Measurements from ENCODE around the gene SSTR3.

The SSTR3 gene

GRCh38 chr22:37187891-37188761 lies 24.2 kb downstream of the SSTR3 start, which contains the start of gene C1QTNF6:
TSS of gene C1QTNF6 (minus strand) at chr22:37188247. CDS start at chr22:37188213, 34 bp downstream.
- TF ChIP-seq CTCF (IDR thresholded peaks at IDR 0.05; ENCODE audit: low read length): no peak
- no peak for TF ChIP-seq EZH2 (IDR thresholded peaks at IDR 0.05; ENCODE audit: borderline replicate concordance, low read length)
- no peaks in the 10 kb centered on the region for H3K79me2 ChIP-seq (ENCODE audit: insufficient read depth, low read length)
- peaks cover 12% of the 10 kb centered on the region; the same call in 1 of the 2 replicates for H3K27me3 ChIP-seq (ENCODE audit: insufficient read depth, low read length)
- H4K20me1 ChIP-seq (ENCODE audit: insufficient read depth, low read length): no peaks in the 10 kb centered on the region
- H2AFZ ChIP-seq (ENCODE audit: low read length): no peak within 1 kb of the TSS
- no peaks in the 10 kb centered on the region for H3F3A ChIP-seq (ENCODE audit: insufficient read depth, low read length)
- H3K9ac ChIP-seq (ENCODE audit: low read length): no peak within 1 kb of the TSS
- H3K27ac ChIP-seq (ENCODE audit: low read depth, low read length, poor library complexity, severe bottlenecking): no peak within 1 kb of the TSS
- H3K36me3 ChIP-seq (ENCODE audit: insufficient read depth, low read length): no peaks in the 10 kb centered on the region; the same call in 1 of the 2 replicates
- no peak within 1 kb of the TSS for H3K4me3 ChIP-seq (ENCODE audit: low read depth, low read length, poor library complexity, severe bottlenecking)
- H3K9me3 ChIP-seq (ENCODE audit: low read length): peaks cover 8% of the 10 kb centered on the region
- H3K4me2 ChIP-seq (ENCODE audit: low read length): no peak within 1 kb of the TSS
- no peaks in the 10 kb centered on the region for H3K9me2 ChIP-seq (ENCODE audit: low read depth, low read length)
- H3K4me1 ChIP-seq (ENCODE audit: insufficient read depth, low read length, severe bottlenecking): no peaks in the 10 kb centered on the region

DNA sequence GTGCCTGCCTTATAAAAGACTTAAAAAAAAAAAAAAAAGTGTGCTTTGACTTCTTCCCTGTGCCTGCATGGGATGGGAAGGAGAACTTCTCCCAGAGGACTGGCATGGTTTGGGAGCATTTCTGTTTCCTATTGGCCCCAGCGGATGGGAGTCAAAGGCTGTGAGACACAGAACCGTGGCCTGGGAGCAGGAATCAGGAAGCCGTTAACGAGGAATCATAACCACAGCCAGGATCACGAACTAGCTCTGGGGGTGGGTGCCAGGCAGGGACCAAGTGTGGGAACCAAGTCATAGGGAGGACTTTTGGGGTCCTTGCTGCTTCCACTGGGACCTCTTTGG lies 24.8 kb downstream of the SSTR3 start:
- H3K4me1 ChIP-seq (ENCODE audit: insufficient read depth, low read length, severe bottlenecking): no peaks in the 10 kb centered on the region
- no peak overlapping the region for H2AFZ ChIP-seq (ENCODE audit: low read length)
- TF ChIP-seq EZH2 (IDR thresholded peaks at IDR 0.05; ENCODE audit: borderline replicate concordance, low read length) (no peak), CTCF (IDR thresholded peaks at IDR 0.05; ENCODE audit: low read length) (no peak)
- H3F3A ChIP-seq (ENCODE audit: insufficient read depth, low read length): no peaks in the 10 kb centered on the region
- H3K9ac ChIP-seq (ENCODE audit: low read length): no peak overlapping the region
- H3K4me3 ChIP-seq (ENCODE audit: low read depth, low read length, poor library complexity, severe bottlenecking): no peak overlapping the region
- H3K27me3 ChIP-seq (ENCODE audit: insufficient read depth, low read length): 0 out of 2 replicates have a peak, but pooled peaks cover 9% of the 10 kb centered on the region
- H3K9me2 ChIP-seq (ENCODE audit: low read depth, low read length): no peaks in the 10 kb centered on the region
- H3K79me2 ChIP-seq (ENCODE audit: insufficient read depth, low read length): no peaks in the 10 kb centered on the region
- H3K27ac ChIP-seq (ENCODE audit: low read depth, low read length, poor library complexity, severe bottlenecking): no peak overlapping the region
- no peaks in the 10 kb centered on the region for H4K20me1 ChIP-seq (ENCODE audit: insufficient read depth, low read length)
- no peaks in the 10 kb centered on the region; the same call in 1 of the 2 replicates for H3K36me3 ChIP-seq (ENCODE audit: insufficient read depth, low read length)
- H3K4me2 ChIP-seq (ENCODE audit: low read length): no peak overlapping the region
- H3K9me3 ChIP-seq (ENCODE audit: low read length): peaks cover 3% of the 10 kb centered on the region; the same call in 1 of the 2 replicates

DNA sequence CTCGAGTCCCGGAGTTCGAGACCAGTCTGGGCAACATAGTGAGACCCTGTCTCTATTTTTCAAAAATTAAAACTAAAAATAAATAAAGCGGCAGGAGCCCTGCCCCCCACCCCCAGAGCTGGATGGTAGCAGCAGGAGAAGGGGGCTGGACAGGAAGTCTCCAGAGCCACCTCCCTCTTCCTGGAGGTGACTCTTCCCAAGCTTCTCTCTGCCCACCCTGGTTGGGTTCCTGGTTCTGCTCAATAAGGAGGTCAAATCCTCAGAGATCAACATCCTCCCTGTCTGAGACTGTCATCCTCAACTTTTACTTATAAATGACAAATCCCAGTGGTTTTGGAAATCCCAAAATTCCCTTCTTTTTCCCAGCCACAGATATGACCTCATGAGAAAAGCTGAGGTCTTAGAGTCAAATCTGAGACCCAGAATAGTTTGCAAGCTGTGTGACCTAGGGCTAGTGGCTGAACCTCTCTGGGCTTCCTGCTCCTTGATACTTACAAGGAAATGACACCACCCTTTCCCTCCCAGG lies 25.2 kb downstream of the SSTR3 start:
- no peaks in the 10 kb centered on the region for H4K20me1 ChIP-seq (ENCODE audit: insufficient read depth, low read length)
- no peaks in the 10 kb centered on the region for H3K79me2 ChIP-seq (ENCODE audit: insufficient read depth, low read length)
- no peaks in the 10 kb centered on the region for H3K9me2 ChIP-seq (ENCODE audit: low read depth, low read length)
- no peak overlapping the region for H3K9ac ChIP-seq (ENCODE audit: low read length)
- 0 out of 2 replicates have a peak, but pooled peaks cover 9% of the 10 kb centered on the region for H3K27me3 ChIP-seq (ENCODE audit: insufficient read depth, low read length)
- no peak overlapping the region for H3K4me3 ChIP-seq (ENCODE audit: low read depth, low read length, poor library complexity, severe bottlenecking)
- TF ChIP-seq EZH2 (IDR thresholded peaks at IDR 0.05; ENCODE audit: borderline replicate concordance, low read length) (no peak), CTCF (IDR thresholded peaks at IDR 0.05; ENCODE audit: low read length) (no peak)
- no peak overlapping the region for H3K4me2 ChIP-seq (ENCODE audit: low read length)
- no peaks in the 10 kb centered on the region for H3K4me1 ChIP-seq (ENCODE audit: insufficient read depth, low read length, severe bottlenecking)
- H3K9me3 ChIP-seq (ENCODE audit: low read length): peaks cover 1% of the 10 kb centered on the region; the same call in 1 of the 2 replicates
- no peaks in the 10 kb centered on the region; the same call in 1 of the 2 replicates for H3K36me3 ChIP-seq (ENCODE audit: insufficient read depth, low read length)
- H3F3A ChIP-seq (ENCODE audit: insufficient read depth, low read length): no peaks in the 10 kb centered on the region
- H3K27ac ChIP-seq (ENCODE audit: low read depth, low read length, poor library complexity, severe bottlenecking): no peak overlapping the region
- H2AFZ ChIP-seq (ENCODE audit: low read length): no peak overlapping the region
